Activated effector memory CD4-positive, alpha-beta T cell treated with Interleukin-2 at 50 U/mL for 16 hours (primary cell): Measurements from ENCODE around the gene CBY1.

Experiments
- DNase-seq: peaks from one replicate; pipeline ENCODE4 v3.0.0-alpha.2; 2020

Gene CBY1

DNA sequence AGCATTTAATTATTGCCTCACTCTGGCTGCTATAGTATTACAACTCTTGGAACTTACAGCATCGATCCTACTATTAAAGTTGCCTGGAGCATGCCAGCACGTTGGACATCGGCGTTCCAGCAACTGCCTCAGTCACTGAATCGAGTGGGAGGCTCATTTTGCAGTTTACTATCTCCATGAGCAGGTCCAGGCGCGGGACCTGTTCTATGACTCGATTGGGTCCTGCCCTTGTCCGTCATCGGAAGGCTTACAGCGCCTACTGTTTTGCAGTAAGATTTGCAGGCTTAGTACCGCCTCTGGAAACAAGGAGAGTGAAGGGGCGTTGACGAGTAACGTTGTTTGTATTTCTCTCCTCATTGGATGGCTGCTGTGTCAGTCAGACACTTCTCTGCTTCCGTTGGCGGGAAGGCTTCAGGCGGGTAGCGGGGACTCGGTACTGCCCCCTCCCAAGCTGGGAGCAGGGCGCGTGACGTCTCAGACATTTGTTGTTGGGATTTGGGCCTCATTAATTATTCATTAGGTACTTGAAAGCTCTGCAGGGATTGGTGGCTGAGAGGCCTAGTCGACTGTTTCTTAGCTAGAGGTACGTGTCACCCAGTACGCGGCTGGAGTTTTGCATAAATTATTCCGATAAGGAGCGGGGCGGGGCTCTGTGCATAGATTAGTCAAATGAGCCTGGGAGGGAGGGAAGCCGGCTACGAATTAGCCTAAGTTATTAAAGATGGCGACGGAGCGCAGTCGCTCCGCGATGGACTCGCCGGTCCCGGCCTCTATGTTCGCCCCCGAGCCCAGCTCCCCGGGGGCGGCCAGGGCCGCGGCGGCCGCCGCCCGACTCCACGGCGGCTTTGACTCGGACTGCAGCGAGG lies 49.0 kb downstream of the CBY1 start, which contains the start of gene GTPBP1:
TSS of gene GTPBP1 (plus strand) at position 710 of the 866 bp plus-strand sequence. CDS start at position 722, 12 bp downstream.
- peak; percentile 94 for DNase-seq

- no peak for DNase-seq
These were observed 49.9 kb downstream of the CBY1 start for GRCh38 chr22:38706101-38706900.

DNA sequence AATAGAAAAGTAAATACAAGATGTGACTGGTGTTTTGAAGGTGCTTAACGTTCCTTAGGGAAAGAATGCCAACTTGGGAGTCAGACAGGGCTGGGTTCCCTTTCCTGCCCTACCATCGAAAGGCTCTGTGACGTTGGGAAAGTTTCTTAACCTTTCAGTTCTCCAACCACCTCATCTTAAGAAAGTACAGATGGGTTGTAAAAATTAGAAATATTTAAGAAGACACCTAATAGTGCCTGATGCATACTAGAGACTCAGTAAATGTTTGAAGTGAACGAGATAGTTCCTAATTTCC lies 50.4 kb downstream of the CBY1 start:
- no peak for DNase-seq

DNA sequence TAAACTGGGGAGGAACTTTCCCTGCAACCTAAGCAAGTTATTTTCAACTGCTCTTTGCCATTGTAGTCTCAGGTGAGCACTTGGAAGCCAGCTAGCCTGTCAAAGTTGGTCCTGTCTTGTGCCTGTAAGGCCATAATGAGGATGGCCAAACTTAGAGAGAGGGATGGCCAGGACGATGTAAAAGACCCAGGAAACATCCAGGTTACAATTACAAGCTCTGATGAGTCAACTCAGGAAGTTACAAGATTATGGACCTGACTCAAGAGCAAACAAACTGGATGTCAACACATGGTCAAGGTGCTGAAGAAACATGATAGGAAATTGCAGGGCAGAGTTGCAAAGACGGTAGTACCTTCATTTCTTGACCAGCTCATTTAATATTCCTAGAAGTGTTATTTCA lies 50.9 kb downstream of the CBY1 start:
- DNase-seq: no peak

DNA sequence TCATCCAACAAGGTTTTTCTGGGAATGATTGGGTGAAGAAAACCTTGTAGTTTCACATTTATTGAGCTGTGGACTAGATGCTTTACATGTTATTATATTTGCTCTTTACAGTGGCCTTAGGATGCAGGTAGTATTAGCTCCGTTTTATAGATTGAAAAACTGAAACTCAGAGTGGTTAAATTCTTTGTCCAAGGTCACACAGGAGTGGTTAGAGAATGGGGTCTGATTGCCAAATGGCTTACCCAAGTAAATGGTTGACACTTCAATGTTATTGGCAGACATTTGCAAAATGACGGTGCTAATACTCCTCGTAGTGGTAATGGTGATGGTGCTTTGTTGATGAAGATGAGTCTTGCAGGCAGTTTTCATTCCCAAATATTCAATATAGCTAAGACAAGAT lies 51.5 kb downstream of the CBY1 start:
- no peak for DNase-seq

GRCh38 chr22:38709306-38709705 lies 52.9 kb downstream of the CBY1 start:
- no peak for DNase-seq

- DNase-seq: no peak
These were observed 53.9 kb downstream of the CBY1 start for GRCh38 chr22:38710351-38710750.

- no peak for DNase-seq
These were observed 54.4 kb downstream of the CBY1 start for GRCh38 chr22:38710866-38711265.

- DNase-seq: no peak
These were observed 56.2 kb downstream of the CBY1 start for GRCh38 chr22:38712486-38713207.

DNA sequence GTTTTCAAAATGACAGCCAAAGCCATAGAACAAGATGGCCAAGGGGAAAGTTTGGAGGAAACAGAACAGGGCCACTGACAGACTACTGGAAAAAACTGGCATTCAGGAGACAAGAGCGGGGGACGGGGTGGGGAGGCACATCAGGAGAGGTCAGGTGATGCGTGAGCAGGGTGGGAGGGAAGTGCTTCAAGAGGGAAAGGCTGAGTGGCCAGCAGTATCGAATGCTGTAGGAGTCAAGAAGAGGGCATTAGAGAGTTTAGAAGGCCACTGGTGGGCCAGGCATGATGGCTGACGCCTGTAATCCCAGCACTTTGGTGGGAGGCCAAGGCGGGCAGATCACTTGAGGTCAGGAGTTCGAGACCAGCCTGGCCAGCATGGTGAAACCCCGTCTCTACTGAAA lies 57.5 kb downstream of the CBY1 start:
- DNase-seq: no peak

GRCh38 chr22:38715176-38715764 lies 58.8 kb downstream of the CBY1 start:
- DNase-seq: no peak

- no peak for DNase-seq
These were observed 59.4 kb downstream of the CBY1 start for GRCh38 chr22:38715852-38716251.

DNA sequence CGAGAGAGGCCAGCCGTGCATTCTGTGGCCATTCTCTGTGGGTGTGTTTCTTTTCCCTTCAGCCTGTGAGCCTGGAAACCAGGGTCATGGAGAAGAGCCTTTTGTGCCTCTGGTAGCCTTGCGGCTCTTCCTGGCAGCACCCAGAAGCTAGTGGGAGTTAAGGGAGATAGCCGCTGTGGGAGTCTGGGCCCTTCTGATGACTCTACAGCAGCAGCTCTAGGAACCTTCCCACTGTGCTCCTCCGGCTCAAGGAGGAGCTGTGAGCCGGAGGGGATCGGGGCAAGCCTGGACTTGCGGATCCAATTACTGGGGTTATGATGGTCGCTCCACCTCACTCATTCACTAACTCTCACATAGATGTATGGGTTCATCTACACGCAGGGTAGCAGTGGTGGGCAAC lies 59.8 kb downstream of the CBY1 start:
- no peak for DNase-seq

GRCh38 chr22:38716826-38717225 lies 60.4 kb downstream of the CBY1 start:
- DNase-seq: no peak

DNA sequence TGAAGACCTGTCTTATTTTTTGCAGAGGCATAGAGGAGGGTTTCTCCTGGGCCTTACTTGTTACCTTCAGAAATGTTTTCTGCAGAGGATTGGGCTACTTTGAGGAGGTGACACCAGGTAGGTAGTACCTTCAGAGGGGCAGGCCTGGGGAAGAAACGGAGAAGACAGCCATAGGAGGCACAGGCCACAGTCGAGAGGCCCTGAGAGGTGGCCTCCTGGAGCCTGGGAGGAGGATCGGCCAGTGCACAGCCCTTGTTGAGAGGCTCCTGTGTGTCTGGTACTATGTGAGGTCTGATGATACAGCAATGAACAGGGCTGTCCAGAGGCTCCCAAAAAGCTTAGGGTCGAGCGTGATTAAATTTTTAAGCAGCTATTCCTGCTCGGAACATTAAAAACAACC lies 60.8 kb downstream of the CBY1 start:
- no peak for DNase-seq

GRCh38 chr22:38718414-38718813 lies 62.0 kb downstream of the CBY1 start:
- DNase-seq: no peak

DNA sequence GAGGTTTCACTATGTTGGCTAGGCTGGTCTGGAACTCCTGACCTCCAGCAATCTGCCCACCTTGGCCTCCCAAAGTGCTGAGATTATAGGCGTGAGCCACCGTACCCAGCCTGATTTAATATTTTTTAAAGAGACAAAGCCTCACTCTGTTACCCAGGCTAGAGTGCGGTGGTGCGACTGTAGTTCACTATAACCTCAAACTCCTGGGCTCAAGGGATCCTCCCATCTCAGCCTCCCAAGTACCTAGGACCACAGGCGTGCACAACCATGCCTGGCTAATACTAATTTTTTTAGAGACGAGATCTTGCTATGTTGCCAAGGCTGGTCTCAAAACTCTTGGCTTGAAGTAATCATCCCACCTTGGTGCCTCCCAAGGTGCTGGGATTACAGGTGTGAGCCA lies 62.8 kb downstream of the CBY1 start:
- DNase-seq: no peak

DNA sequence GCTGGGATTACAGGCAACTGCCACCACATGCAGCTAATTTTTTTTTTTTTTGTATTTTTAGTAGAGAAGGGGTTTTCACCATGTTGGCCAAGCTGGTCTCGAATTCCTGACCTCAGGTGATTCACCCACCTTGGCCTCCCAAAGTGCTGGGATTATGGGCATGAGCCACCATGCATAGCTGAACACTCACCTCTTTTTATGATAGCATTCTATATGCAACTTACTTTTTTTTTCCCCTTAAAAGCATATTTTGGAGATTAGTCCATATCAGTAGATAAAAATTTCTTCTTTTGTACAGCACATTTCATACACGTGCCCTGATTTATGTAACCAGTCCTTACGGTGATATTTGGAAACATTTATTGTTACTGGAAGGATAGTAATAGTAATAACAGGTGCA lies 63.9 kb downstream of the CBY1 start:
- DNase-seq: no peak

DNA sequence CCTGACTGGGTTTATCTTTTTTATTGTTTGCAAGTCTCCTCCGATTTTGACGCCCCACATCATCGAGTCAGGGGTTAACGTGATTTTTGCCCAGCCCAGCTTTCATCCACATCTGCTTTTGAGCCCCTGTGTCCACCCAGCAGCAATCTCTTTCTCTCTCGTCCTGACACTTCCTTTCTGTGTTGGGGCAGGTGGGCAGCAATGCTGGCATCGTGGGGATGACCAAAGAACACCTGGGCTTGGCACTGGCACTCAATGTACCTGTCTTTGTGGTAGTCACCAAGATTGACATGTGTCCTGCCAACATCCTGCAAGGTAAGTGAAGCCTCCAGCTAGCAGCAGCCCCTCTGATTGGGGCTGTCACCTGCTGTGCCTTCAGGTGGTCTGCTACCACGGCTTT lies 65.1 kb downstream of the CBY1 start:
- no peak for DNase-seq
